HepG2 (cell line): ENCODE results near the gene ZBTB20. TPM values are rescaled to one million over a fixed set of nuclear protein-coding genes. Genes with fewer than 3 reads are reported as not detected.

Experiments used
- ATAC-seq: fragments of 200-7000 bp; cut with Tn5 transposase; 3 replicates; pipeline ENCODE4 v1.9.1; 2020; ENCODE audit warnings: mild to moderate bottlenecking, moderate library complexity
- BruUV-seq: library from RNA; stranded (reverse); fragments of 400-500 nt; replicated peaks from 2 replicates; lab custom pipeline; 2021; lab: Mats Ljungman, UMichigan
- CTCF ChIA-PET: fragments of 300-600 bp; formaldehyde crosslinking; extraction: SDS; loops from one replicate; lab custom pipeline; 2021; ENCODE audit warnings: low total read pairs, inconsistent platforms, low intra/inter-chr PET ratio; lab: Yijun Ruan, JAX
- POLR2A ChIA-PET: fragments of 350-600 bp; sonication (Branson Sonifier 250); formaldehyde crosslinking; loops from one replicate; lab custom pipeline; 2020; ENCODE audit warnings: antibody characterized with exemption, inconsistent platforms; lab: Yijun Ruan, JAX
- DNase-seq: peaks from one replicate; pipeline ENCODE4 v3.0.0-alpha.2; 2015; ENCODE audit warnings: low spot score
- FAIRE-seq: peaks from 3 replicates; lab custom pipeline; 2011; peaks lifted over from hg19 to GRCh38; lab: Jason Lieb, UNC
- H2AFZ ChIP-seq: one replicate; pipeline ENCODE4 v1.6.1; 2011; ENCODE audit warnings: low read length, inconsistent platforms
- H3K27ac ChIP-seq: fragments of 300-600 bp; 3 replicates; pipeline ENCODE4 v1.8.0; 2011; ENCODE audit warnings: mixed run types, mild to moderate bottlenecking, mixed read lengths, low read length, inconsistent platforms; ENCODE audit not compliant: insufficient read depth; ENCODE audit errors: extremely low read length
- H3K27me3 ChIP-seq, 2 experiments: fragments of 200-600 bp in 1 of 2; 2 replicates in 1 of 2; 3 replicates in 1 of 2; pipeline versions ENCODE4 v1.6.0 to v1.8.0; 2011; ENCODE audit warnings: low read length in 2 of 2, mild to moderate bottlenecking in 2 of 2, moderate library complexity in 2 of 2, inconsistent platforms in 1 of 2; ENCODE audit not compliant: insufficient read depth in 2 of 2, control insufficient read depth in 1 of 2
- H3K36me3 ChIP-seq, 2 experiments: fragments of 200-600 bp in 1 of 2; replicated peaks in 1 of 2; 2 replicates in 1 of 2; 3 replicates in 1 of 2; pipeline versions ENCODE4 v1.5.1 to v1.8.0; 2011; ENCODE audit warnings: low read length in 2 of 2, inconsistent platforms in 1 of 2; ENCODE audit not compliant: insufficient read depth in 2 of 2, control insufficient read depth in 1 of 2
- H3K4me1 ChIP-seq: 2 replicates; pipeline ENCODE4 v1.5.1; 2012; ENCODE audit warnings: low read length, inconsistent platforms; ENCODE audit not compliant: insufficient read depth
- H3K4me2 ChIP-seq: 2 replicates; pipeline ENCODE4 v1.6.0; 2011; ENCODE audit warnings: low read depth, low read length, inconsistent platforms
- H3K4me3 ChIP-seq, 3 experiments: fragments of 200-600 bp in 1 of 3; sonication (generic), shearing (Covaris generic) in 1 of 3; replicated peaks in 1 of 3; 2 replicates each; pipeline ENCODE4 v1.5.1; 2011 to 2016; ENCODE audit warnings: low read length in 3 of 3, inconsistent platforms in 2 of 3, low read depth in 2 of 3, mild to moderate bottlenecking in 2 of 3, control low read depth in 1 of 3, mixed read lengths in 1 of 3; ENCODE audit not compliant: insufficient read depth in 1 of 3
- H3K79me2 ChIP-seq: one replicate; pipeline ENCODE4 v1.6.1; 2011; ENCODE audit warnings: low read length, inconsistent platforms; ENCODE audit not compliant: insufficient read depth
- H3K9ac ChIP-seq: 2 replicates; pipeline ENCODE4 v1.6.0; 2011; ENCODE audit warnings: mild to moderate bottlenecking, low read depth, low read length, inconsistent platforms; ENCODE audit not compliant: insufficient read depth
- H3K9me3 ChIP-seq: 2 replicates; pipeline ENCODE4 v1.5.1; 2012; ENCODE audit warnings: mild to moderate bottlenecking, low read length
- H4K20me1 ChIP-seq: 2 replicates; pipeline ENCODE4 v1.6.0; 2011; ENCODE audit warnings: inconsistent platforms, mild to moderate bottlenecking, low read length, moderate library complexity; ENCODE audit not compliant: insufficient read depth
- CHCHD3 ChIP-seq: sonication (generic); formaldehyde crosslinking; IDR thresholded peaks from 2 replicates; pipeline ENCODE4 v1.8.0; 2022; ENCODE audit warnings: mild to moderate bottlenecking, missing genetic modification reagents, moderate library complexity
- HDAC2 ChIP-seq: sonication (generic); formaldehyde crosslinking; IDR thresholded peaks from 2 replicates; pipeline ENCODE4 v1.4.0; 2020; ENCODE audit warnings: missing genetic modification reagents
- MTF2 ChIP-seq: sonication (generic); formaldehyde crosslinking; IDR thresholded peaks from 2 replicates; pipeline ENCODE4 v1.5.0; 2020; ENCODE audit warnings: missing genetic modification reagents, borderline replicate concordance
- PLRG1 ChIP-seq: fragments of 450-650 bp; conservative IDR thresholded peaks from 2 replicates; pipeline ENCODE4 v1.6.1; 2016
- ZNF3 ChIP-seq: IDR thresholded peaks from 2 replicates; pipeline ENCODE4 v1.7.0; 2017; ENCODE audit warnings: inconsistent platforms
- ZNF672 ChIP-seq: sonication (generic); formaldehyde crosslinking; IDR thresholded peaks from 2 replicates; pipeline ENCODE4 v1.8.1; 2022; ENCODE audit warnings: missing genetic modification reagents
- ZNF768 ChIP-seq: sonication (generic); formaldehyde crosslinking; IDR thresholded peaks from 2 replicates; pipeline ENCODE4 v1.4.0; 2020; ENCODE audit warnings: missing genetic modification reagents
- ZSCAN30 ChIP-seq: sonication (generic); formaldehyde crosslinking; IDR thresholded peaks from 2 replicates; pipeline ENCODE4 v1.5.0; 2020; ENCODE audit warnings: mild to moderate bottlenecking, missing genetic modification reagents
- WGBS: methylation state at CpG from one replicate; pipeline ENCODE4 v1.1.6; 2017; ENCODE audit warnings: low lambda C conversion rate; 5-methylcytosine and 5-hydroxymethylcytosine counted together
- in situ Hi-C: cut with HindIII; loops from 2 replicates; pipeline ENCODE4 v1.10.0; 2017; ENCODE audit warnings: low pct_unique_long_range_greater_than_20kb; ENCODE audit not compliant: extremely low pct_ligation_motif_present
- intact Hi-C: fragments of 100-400 bp; cut with micrococcal nuclease; formaldehyde crosslinking; loops from one replicate; pipeline ENCODE4 v1.10.0; 2022; ENCODE audit not compliant: unreplicated experiment
- polyA plus RNA-seq, 8 experiments: library from polyadenylated mRNA; depleted of rRNA in 3 of 8; stranded (reverse) in 7 of 8; unstranded in 1 of 8; fragments of >200 nt; fragmentation: Illumina TruSeq in 4 of 8; extraction: Trizol in 4 of 8; gene quantifications; 2 replicates each; pipeline versions ENCODE4 v1.2.1 to v1.2.3, GENCODE V29; 2011 to 2016; ENCODE audit warnings: low read depth in 4 of 8, missing spikeins in 1 of 8, mixed read lengths in 1 of 8; ENCODE audit not compliant: insufficient read depth in 1 of 8
- total RNA-seq, 5 experiments: library from RNA; depleted of rRNA; stranded (reverse); fragments of >200 nt; fragmentation: Illumina TruSeq; extraction: Trizol; gene quantifications; 2 replicates each; pipeline ENCODE4 v1.2.3, GENCODE V29; 2016; ENCODE audit warnings: low read depth in 1 of 5
- TF ChIP-seq, protein P1 (sequence below): sonication (generic); formaldehyde crosslinking; IDR thresholded peaks from 2 replicates; pipeline ENCODE4 v1.8.1; 2022; ENCODE audit warnings: mild to moderate bottlenecking, missing genetic modification reagents
- TF ChIP-seq, protein P2 (sequence below): sonication (generic); formaldehyde crosslinking; IDR thresholded peaks from 2 replicates; pipeline ENCODE4 v1.5.0; 2020; ENCODE audit warnings: mild to moderate bottlenecking, missing genetic modification reagents

ZBTB20 gene
- total and polyA plus RNA-seq, 2 of the 13 experiments (the other 11 are each of a cell fraction or from before 2014, with no cell fraction given) = 1.9 to 8.8 TPM

DNA sequence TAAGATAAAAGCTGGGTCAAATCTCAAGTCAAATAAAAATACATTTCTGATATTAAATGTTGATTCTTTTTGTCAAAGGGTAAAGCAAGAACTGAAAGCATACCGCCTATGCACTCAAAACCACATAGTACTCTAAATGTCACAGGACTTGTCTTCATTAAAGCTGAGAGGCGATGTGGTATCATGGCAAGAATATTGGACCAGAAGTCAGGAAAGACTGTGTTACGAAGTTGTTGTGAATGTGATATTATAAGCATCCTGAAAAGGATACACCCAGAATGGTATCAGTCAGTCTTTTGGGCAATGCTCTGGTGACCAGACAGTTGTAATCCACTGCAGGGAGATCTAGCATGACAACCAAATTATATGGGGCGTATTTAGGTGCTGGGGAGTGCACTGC is 819.4 kb downstream of the ZBTB20 start:
- no peak for TF ChIP-seq ZNF3 (CRISPR knock-in tag)
- TF ChIP-seq ZNF672 (CRISPR knock-in tag) = no peak
- TF ChIP-seq ZSCAN30 (CRISPR knock-in tag) = no peak
- TF ChIP-seq CHCHD3 = no peak
- no peak for TF ChIP-seq PLRG1
- no peak for TF ChIP-seq ZNF768 (CRISPR knock-in tag)
- TF ChIP-seq, protein P1, sequence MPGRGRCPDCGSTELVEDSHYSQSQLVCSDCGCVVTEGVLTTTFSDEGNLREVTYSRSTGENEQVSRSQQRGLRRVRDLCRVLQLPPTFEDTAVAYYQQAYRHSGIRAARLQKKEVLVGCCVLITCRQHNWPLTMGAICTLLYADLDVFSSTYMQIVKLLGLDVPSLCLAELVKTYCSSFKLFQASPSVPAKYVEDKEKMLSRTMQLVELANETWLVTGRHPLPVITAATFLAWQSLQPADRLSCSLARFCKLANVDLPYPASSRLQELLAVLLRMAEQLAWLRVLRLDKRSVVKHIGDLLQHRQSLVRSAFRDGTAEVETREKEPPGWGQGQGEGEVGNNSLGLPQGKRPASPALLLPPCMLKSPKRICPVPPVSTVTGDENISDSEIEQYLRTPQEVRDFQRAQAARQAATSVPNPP (CRISPR knock-in tag) = no peak
- TF ChIP-seq, protein P2, sequence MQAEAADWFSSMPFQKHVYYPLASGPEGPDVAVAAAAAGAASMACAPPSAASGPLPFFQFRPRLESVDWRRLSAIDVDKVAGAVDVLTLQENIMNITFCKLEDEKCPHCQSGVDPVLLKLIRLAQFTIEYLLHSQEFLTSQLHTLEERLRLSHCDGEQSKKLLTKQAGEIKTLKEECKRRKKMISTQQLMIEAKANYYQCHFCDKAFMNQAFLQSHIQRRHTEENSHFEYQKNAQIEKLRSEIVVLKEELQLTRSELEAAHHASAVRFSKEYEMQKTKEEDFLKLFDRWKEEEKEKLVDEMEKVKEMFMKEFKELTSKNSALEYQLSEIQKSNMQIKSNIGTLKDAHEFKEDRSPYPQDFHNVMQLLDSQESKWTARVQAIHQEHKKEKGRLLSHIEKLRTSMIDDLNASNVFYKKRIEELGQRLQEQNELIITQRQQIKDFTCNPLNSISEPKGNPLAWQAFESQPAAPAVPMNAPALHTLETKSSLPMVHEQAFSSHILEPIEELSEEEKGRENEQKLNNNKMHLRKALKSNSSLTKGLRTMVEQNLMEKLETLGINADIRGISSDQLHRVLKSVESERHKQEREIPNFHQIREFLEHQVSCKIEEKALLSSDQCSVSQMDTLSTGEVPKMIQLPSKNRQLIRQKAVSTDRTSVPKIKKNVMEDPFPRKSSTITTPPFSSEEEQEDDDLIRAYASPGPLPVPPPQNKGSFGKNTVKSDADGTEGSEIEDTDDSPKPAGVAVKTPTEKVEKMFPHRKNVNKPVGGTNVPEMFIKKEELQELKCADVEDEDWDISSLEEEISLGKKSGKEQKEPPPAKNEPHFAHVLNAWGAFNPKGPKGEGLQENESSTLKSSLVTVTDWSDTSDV = no peak
- no peak for TF ChIP-seq HDAC2
- no peak for TF ChIP-seq MTF2 (CRISPR knock-in tag)
- FAIRE-seq = no peak
- ChIA-PET POLR2A (no interaction called here), CTCF (no interaction called here)
- H3K9me3 ChIP-seq = no peaks in the 10 kb centered on the region
- peaks cover 31% of the 10 kb centered on the region for H3K4me1 ChIP-seq
- no TSS peak for BruUV-seq
- no peaks in the 10 kb centered on the region for H3K27me3 ChIP-seq
- 98% methylated on average over 4 of the region's 4 CpGs for WGBS
- intact Hi-C loops = no loop called here
- H3K27ac ChIP-seq = no peak overlapping the region
- no peak for DNase-seq
- no peak overlapping the region for H3K4me3 ChIP-seq
- H3K4me2 ChIP-seq = no peak overlapping the region
- no peaks in the 10 kb centered on the region for H3K36me3 ChIP-seq
- no peaks in the 10 kb centered on the region for H4K20me1 ChIP-seq
- no peaks in the 10 kb centered on the region for H3K79me2 ChIP-seq
- in situ Hi-C loops = no loop called here
- H2AFZ ChIP-seq = no peak overlapping the region
- no peak overlapping the region for H3K9ac ChIP-seq
- ATAC-seq = no peak
